Kidney (tissue), 14 donors: ENCODE results near the gene FGD2. TPM values are rescaled to one million over a fixed set of nuclear protein-coding genes. Genes with fewer than 3 reads are reported as not detected.

Source experiments
- DNase-seq, 5 donors: peaks; one replicate each; pipeline ENCODE4 v3.0.0-alpha.2; 2013 to 2020
- FAIRE-seq: peaks from 2 replicates; lab custom pipeline; 2012; peaks lifted over from hg19 to GRCh38; lab: Jason Lieb, UNC
- H3K27ac ChIP-seq, 2 donors: one replicate each; pipeline ENCODE4 v1.7.0; 2013; ENCODE audit warnings: low read depth in 2 of 2, low read length in 2 of 2, inconsistent platforms in 1 of 2
- H3K27me3 ChIP-seq: one replicate; pipeline ENCODE4 v1.7.1; 2013; ENCODE audit warnings: low read length, inconsistent platforms; ENCODE audit not compliant: control insufficient read depth, insufficient read depth
- H3K36me3 ChIP-seq, 3 donors: one replicate each; pipeline versions ENCODE4 v1.7.0 to v1.7.1; 2013; ENCODE audit warnings: low read length in 3 of 3, control low read depth in 1 of 3, inconsistent platforms in 1 of 3; ENCODE audit not compliant: insufficient read depth in 3 of 3, control insufficient read depth in 2 of 3
- H3K4me1 ChIP-seq, 3 donors: one replicate each; pipeline versions ENCODE4 v1.7.0 to v1.7.1; 2013; ENCODE audit warnings: low read length in 3 of 3, inconsistent platforms in 1 of 3, low read depth in 1 of 3; ENCODE audit not compliant: control insufficient read depth in 2 of 3, insufficient read depth in 2 of 3
- H3K4me3 ChIP-seq, 3 donors: one replicate each; pipeline versions ENCODE4 v1.7.0 to v1.8.1; 2013; ENCODE audit warnings: low read length in 3 of 3, control low read depth in 1 of 3, inconsistent platforms in 1 of 3
- H3K9ac ChIP-seq, 3 donors: one replicate each; pipeline versions ENCODE4 v1.7.0 to v1.7.1; 2013; ENCODE audit warnings: low read length in 3 of 3, control low read depth in 1 of 3, inconsistent platforms in 1 of 3
- H3K9me3 ChIP-seq, 3 donors: one replicate each; pipeline versions ENCODE4 v1.7.0 to v1.7.1; 2013; ENCODE audit warnings: low read length in 3 of 3, control low read depth in 1 of 3, inconsistent platforms in 1 of 3; ENCODE audit not compliant: control insufficient read depth in 2 of 3, insufficient read depth in 1 of 3
- intact Hi-C: fragments of 100-400 bp; cut with DNase I; formaldehyde crosslinking; loops from one replicate; pipeline ENCODE4 v1.11.1; 2022
- polyA plus RNA-seq: library from polyadenylated mRNA; stranded (reverse); fragments of 350-450 nt; fragmentation: Illumina TruSeq; extraction: RNeasy Lipid Tissue Mini Kit (QIAGEN cat#74804); gene quantifications from one replicate; pipeline ENCODE4 v1.2.3, GENCODE V29; 2014; ENCODE audit warnings: low read depth, low replicate concordance; ENCODE audit not compliant: insufficient read depth
- total RNA-seq: library from RNA; stranded (reverse); fragmentation: NEBNext Ultra II Directional; extraction: Animal tissue kit (Norgen Biotek cat#: 25700); gene quantifications from one replicate; pipeline ENCODE4 v1.2.1, GENCODE V29; 2021
- TF ChIP-seq, protein P1 (sequence below): IDR thresholded peaks from 3 replicates; pipeline ENCODE4 v1.5.1; 2012; ENCODE audit warnings: mild to moderate bottlenecking, moderate library complexity, borderline replicate concordance; ENCODE audit not compliant: insufficient read depth; ENCODE audit errors: extremely low read depth
- donor health status: control.
- donor health status: control.
- donor health status: control.
- donor health status: control.
- donor health status: control.
- donor health status: DM: yes; HTN: yes; CAD: no.
- donor health status: Normal renal cell carcinoma (clear cell type).

The FGD2 gene
- total and polyA plus RNA-seq, 2 donors from 2014 or later: 0.97 to 49.5 TPM

DNA sequence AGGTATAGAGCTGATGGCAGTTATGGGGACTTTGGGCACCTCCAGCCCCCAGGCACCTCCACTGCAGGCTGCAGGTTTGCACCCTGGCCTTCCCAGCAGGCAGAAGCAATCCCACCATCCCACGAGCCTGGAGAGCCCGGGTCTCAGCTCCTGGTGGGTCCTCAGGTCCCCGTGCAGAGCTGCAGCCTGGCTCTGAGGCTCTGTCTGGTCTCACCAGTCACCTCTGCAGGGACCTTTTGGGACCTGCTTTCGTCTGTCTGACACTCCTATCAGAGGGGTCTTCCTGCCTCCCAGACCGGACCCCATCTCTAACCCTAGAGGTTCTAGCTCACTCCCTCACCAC, 41.9 kb downstream of the FGD2 start:
- TF ChIP-seq, protein P1, sequence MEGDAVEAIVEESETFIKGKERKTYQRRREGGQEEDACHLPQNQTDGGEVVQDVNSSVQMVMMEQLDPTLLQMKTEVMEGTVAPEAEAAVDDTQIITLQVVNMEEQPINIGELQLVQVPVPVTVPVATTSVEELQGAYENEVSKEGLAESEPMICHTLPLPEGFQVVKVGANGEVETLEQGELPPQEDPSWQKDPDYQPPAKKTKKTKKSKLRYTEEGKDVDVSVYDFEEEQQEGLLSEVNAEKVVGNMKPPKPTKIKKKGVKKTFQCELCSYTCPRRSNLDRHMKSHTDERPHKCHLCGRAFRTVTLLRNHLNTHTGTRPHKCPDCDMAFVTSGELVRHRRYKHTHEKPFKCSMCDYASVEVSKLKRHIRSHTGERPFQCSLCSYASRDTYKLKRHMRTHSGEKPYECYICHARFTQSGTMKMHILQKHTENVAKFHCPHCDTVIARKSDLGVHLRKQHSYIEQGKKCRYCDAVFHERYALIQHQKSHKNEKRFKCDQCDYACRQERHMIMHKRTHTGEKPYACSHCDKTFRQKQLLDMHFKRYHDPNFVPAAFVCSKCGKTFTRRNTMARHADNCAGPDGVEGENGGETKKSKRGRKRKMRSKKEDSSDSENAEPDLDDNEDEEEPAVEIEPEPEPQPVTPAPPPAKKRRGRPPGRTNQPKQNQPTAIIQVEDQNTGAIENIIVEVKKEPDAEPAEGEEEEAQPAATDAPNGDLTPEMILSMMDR: no peak
- FAIRE-seq (no peak), DNase-seq (no peak)
- H3K36me3 ChIP-seq: no peaks in the 10 kb centered on the region
- intact Hi-C loops: loop anchor here (10.0 kb wide), 1 partner anchor 167 kb away; no protein-coding TSS in a partner anchor
- no peaks in the 10 kb centered on the region for H3K9me3 ChIP-seq
- no peak overlapping the region for H3K4me3 ChIP-seq
- no peak overlapping the region for H3K9ac ChIP-seq
- peaks cover 0 to 17% (median 0%) of the 10 kb centered on the region in 3 donors for H3K4me1 ChIP-seq
- H3K27ac ChIP-seq: no peak overlapping the region
- no peaks in the 10 kb centered on the region for H3K27me3 ChIP-seq

DNA sequence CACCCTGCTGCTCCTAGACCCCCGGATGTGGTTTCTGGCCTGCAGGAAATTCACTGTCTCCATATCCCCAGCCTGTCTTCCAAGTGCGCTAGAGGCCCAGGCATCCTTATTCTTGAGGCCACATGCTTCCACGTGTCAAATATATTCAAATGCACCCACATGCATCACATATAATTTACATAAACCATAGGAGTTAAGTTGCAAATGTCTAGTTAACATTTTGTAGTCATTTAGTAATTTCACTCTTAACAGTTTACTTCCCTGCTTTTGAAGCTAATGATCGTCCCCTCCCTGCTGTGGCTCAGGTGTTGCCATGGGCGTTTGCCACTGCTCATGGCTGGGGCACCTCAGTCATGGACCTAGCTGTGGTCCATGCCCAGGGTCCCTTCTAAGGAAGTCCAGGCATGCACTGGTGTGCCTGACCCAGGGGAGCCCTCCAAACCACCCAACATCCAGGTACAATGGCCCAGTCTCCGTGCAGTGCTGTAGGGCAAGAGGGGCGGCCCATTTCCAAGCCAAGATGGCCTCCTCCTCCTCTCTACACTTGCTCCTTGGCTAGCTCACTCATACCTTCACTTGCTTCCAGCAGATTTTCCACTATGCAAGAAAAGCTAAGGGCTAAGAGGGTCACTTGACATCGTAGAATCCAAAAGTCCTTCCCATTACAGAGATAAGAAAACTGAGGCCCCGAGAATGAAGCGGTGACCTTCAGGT, 42.4 kb downstream of the FGD2 start:
- intact Hi-C loops: loop anchor here (10.0 kb wide), 1 partner anchor 167 kb away; no protein-coding TSS in a partner anchor
- peaks cover 0 to 17% (median 0%) of the 10 kb centered on the region in 3 donors for H3K4me1 ChIP-seq
- H3K9me3 ChIP-seq: no peaks in the 10 kb centered on the region
- H3K36me3 ChIP-seq: no peaks in the 10 kb centered on the region
- no peak overlapping the region for H3K27ac ChIP-seq
- no peaks in the 10 kb centered on the region for H3K27me3 ChIP-seq
- TF ChIP-seq, protein P1: no peak
- DNase-seq: no peak
- H3K9ac ChIP-seq: no peak overlapping the region
- H3K4me3 ChIP-seq: no peak overlapping the region
- no peak for FAIRE-seq

DNA sequence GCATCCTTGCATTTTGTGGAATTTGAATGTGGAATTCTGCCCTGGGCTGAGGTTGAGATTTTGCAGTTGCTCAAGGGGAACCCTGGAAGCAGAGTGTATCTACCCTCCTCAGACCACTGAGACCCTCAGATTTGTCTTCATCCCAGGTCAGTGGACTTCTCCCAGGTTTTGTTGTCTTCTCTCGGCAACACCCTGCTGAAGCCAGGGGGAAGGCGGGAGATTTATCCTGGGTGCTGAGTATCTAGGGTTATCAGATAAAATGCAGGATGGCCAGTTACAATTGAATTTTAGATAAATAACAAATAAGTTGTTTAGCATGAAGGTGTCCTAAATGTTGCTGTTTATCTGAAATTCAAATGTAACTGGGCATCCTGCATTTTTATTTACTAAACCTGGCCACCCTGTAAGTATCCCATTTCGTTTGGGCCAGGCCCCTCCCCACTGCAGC, 43.0 kb downstream of the FGD2 start:
- no peak overlapping the region for H3K27ac ChIP-seq
- H3K4me3 ChIP-seq: no peak overlapping the region
- peaks cover 0 to 17% (median 0%) of the 10 kb centered on the region in 3 donors for H3K4me1 ChIP-seq
- H3K36me3 ChIP-seq: no peaks in the 10 kb centered on the region
- intact Hi-C loops: loop anchor here (10.0 kb wide), 1 partner anchor 166 kb away; no protein-coding TSS in a partner anchor
- H3K9ac ChIP-seq: no peak overlapping the region
- H3K27me3 ChIP-seq: no peaks in the 10 kb centered on the region
- TF ChIP-seq, protein P1: no peak
- H3K9me3 ChIP-seq: no peaks in the 10 kb centered on the region
- FAIRE-seq (no peak), DNase-seq (no peak)
